Panc1 (cell line): ENCODE results near the gene THBS2. TPM values are rescaled to one million over a fixed set of nuclear protein-coding genes. Genes with fewer than 3 reads are reported as not detected.

Experiments
- ATAC-seq: fragments of 200-7000 bp; cut with Tn5 transposase; 2 replicates; pipeline ENCODE4 v1.9.1; 2020; ENCODE audit warnings: mild to moderate bottlenecking, moderate library complexity
- BruUV-seq: library from RNA; stranded (reverse); fragments of 400-500 nt; replicated peaks from 2 replicates; lab custom pipeline; 2021; lab: Mats Ljungman, UMichigan
- CTCF ChIA-PET: fragments of 300-600 bp; sonication (Branson Sonifier 250); formaldehyde crosslinking; loops from one replicate; lab custom pipeline; 2022; ENCODE audit warnings: antibody characterized with exemption; lab: Charles Lee
- POLR2A ChIA-PET: fragments of 300-600 bp; sonication (Branson Sonifier 250); formaldehyde crosslinking; loops from one replicate; lab custom pipeline; 2022; ENCODE audit warnings: antibody characterized with exemption; lab: Charles Lee
- DNase-seq: peaks from one replicate; pipeline ENCODE4 v3.0.0-alpha.2; 2010; ENCODE audit warnings: low read depth, low spot score
- H3K27ac ChIP-seq: 2 replicates; pipeline ENCODE4 v1.5.1; 2011; ENCODE audit warnings: mild to moderate bottlenecking, low read length, inconsistent platforms
- H3K27me3 ChIP-seq: fragments of 200-500 bp; sonication (Bioruptor generic); 2 replicates; pipeline ENCODE4 v1.6.0; 2014; ENCODE audit warnings: low read length, inconsistent platforms; ENCODE audit not compliant: control insufficient read depth, insufficient read depth
- H3K36me3 ChIP-seq: fragments of 200-500 bp; sonication (Bioruptor generic); 2 replicates; pipeline ENCODE4 v1.5.1; 2014; ENCODE audit warnings: inconsistent platforms, mild to moderate bottlenecking, low read length, moderate library complexity; ENCODE audit not compliant: control insufficient read depth, insufficient read depth
- H3K4me1 ChIP-seq: 2 replicates; pipeline ENCODE4 v1.5.1; 2011; ENCODE audit warnings: inconsistent platforms, mild to moderate bottlenecking, low read length, moderate library complexity; ENCODE audit not compliant: control insufficient read depth, insufficient read depth
- H3K4me3 ChIP-seq, 2 experiments: 2 replicates each; pipeline ENCODE4 v1.5.1; 2011 to 2012; ENCODE audit warnings: low read depth in 2 of 2, low read length in 2 of 2, mild to moderate bottlenecking in 2 of 2, inconsistent platforms in 1 of 2, moderate library complexity in 1 of 2
- H3K9me3 ChIP-seq: fragments of 200-500 bp; sonication (Bioruptor generic); 2 replicates; pipeline ENCODE4 v1.5.1; 2014; ENCODE audit warnings: low read depth, mild to moderate bottlenecking, inconsistent platforms, low read length, moderate library complexity; ENCODE audit not compliant: control insufficient read depth, insufficient read depth
- CTCF ChIP-seq: fragments of 450-650 bp; IDR thresholded peaks from 2 replicates; pipeline ENCODE4 v1.5.1; 2017; ENCODE audit warnings: mild to moderate bottlenecking
- POLR2AphosphoS5 ChIP-seq: IDR thresholded peaks from 2 replicates; pipeline ENCODE4 v1.6.1; 2012; ENCODE audit warnings: mild to moderate bottlenecking, low read depth, low read length, moderate library complexity
- SIN3A ChIP-seq: IDR thresholded peaks from 2 replicates; pipeline ENCODE4 v1.6.1; 2012; ENCODE audit warnings: low read depth, mild to moderate bottlenecking, low read length, moderate library complexity, borderline replicate concordance; ENCODE audit not compliant: insufficient read depth
- TCF7L2 ChIP-seq: IDR thresholded peaks from 2 replicates; pipeline ENCODE4 v1.6.1; 2011; ENCODE audit warnings: mild to moderate bottlenecking, low read depth, low read length, inconsistent platforms
- in situ Hi-C: cut with HindIII; loops from 2 replicates; pipeline ENCODE4 v1.10.0; 2016; ENCODE audit warnings: low sequenced_read_pairs, low pct_unique_long_range_greater_than_20kb
- intact Hi-C: fragments of 100-400 bp; cut with micrococcal nuclease; formaldehyde crosslinking; loops from one replicate; pipeline ENCODE4 v1.10.0; 2022; ENCODE audit not compliant: unreplicated experiment
- total RNA-seq: library from RNA; stranded (reverse); gene quantifications from one replicate; pipeline ENCODE4 v1.2.1, GENCODE V29; 2021; ENCODE audit not compliant: unreplicated experiment
- TF ChIP-seq, protein P1 (sequence below), 2 experiments: IDR thresholded peaks; 2 replicates each; pipeline ENCODE4 v1.6.1; 2011 to 2012; ENCODE audit warnings: low read depth in 2 of 2, control low read depth in 1 of 2, low read length in 1 of 2, mild to moderate bottlenecking in 1 of 2, moderate library complexity in 1 of 2; ENCODE audit not compliant: insufficient read depth in 1 of 2

Gene THBS2
- total RNA-seq, 1 experiment from 2014 or later, result 0.05 TPM

GRCh38 chr6:169171016-169171415 lies 82.6 kb downstream of the THBS2 start:
- Histone ChIP-seq H3K27ac (no peak overlapping the region), H3K36me3 (no peaks in the 10 kb centered on the region), H3K9me3 (no peaks in the 10 kb centered on the region), H3K27me3 (no peaks in the 10 kb centered on the region), H3K4me1 (peaks cover 7% of the 10 kb centered on the region; the same call in 1 of the 2 replicates), H3K4me3 (no peak overlapping the region)
- in situ Hi-C loops, result no loop called here
- DNase-seq (no peak), ATAC-seq (no peak)
- no TSS peak for BruUV-seq
- ChIA-PET POLR2A (no interaction called here), CTCF (no interaction called here)
- TF ChIP-seq TCF7L2 (no peak), SIN3A (no peak), POLR2AphosphoS5 (no peak), CTCF (no peak)
- TF ChIP-seq, protein P1, sequence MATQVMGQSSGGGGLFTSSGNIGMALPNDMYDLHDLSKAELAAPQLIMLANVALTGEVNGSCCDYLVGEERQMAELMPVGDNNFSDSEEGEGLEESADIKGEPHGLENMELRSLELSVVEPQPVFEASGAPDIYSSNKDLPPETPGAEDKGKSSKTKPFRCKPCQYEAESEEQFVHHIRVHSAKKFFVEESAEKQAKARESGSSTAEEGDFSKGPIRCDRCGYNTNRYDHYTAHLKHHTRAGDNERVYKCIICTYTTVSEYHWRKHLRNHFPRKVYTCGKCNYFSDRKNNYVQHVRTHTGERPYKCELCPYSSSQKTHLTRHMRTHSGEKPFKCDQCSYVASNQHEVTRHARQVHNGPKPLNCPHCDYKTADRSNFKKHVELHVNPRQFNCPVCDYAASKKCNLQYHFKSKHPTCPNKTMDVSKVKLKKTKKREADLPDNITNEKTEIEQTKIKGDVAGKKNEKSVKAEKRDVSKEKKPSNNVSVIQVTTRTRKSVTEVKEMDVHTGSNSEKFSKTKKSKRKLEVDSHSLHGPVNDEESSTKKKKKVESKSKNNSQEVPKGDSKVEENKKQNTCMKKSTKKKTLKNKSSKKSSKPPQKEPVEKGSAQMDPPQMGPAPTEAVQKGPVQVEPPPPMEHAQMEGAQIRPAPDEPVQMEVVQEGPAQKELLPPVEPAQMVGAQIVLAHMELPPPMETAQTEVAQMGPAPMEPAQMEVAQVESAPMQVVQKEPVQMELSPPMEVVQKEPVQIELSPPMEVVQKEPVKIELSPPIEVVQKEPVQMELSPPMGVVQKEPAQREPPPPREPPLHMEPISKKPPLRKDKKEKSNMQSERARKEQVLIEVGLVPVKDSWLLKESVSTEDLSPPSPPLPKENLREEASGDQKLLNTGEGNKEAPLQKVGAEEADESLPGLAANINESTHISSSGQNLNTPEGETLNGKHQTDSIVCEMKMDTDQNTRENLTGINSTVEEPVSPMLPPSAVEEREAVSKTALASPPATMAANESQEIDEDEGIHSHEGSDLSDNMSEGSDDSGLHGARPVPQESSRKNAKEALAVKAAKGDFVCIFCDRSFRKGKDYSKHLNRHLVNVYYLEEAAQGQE (IDR thresholded peaks at IDR 0.05; ENCODE audit: insufficient read depth in 1 of 2, low read depth in 2 of 2, low read length in 1 of 2), result no peak
- intact Hi-C loops, result no loop called here

GRCh38 chr6:169170583-169170955 lies 83.1 kb downstream of the THBS2 start:
- POLR2A ChIA-PET, result no interaction called here
- Histone ChIP-seq H3K9me3 (no peaks in the 10 kb centered on the region), H3K4me3 (no peak overlapping the region), H3K27ac (no peak overlapping the region), H3K27me3 (no peaks in the 10 kb centered on the region), H3K36me3 (no peaks in the 10 kb centered on the region), H3K4me1 (peaks cover 7% of the 10 kb centered on the region; the same call in 1 of the 2 replicates)
- intact Hi-C loops, result no loop called here
- DNase-seq (no peak), ATAC-seq (no peak)
- CTCF ChIA-PET, result no interaction called here
- no TSS peak for BruUV-seq
- in situ Hi-C loops, result no loop called here
- TF ChIP-seq, protein P1 (IDR thresholded peaks at IDR 0.05; ENCODE audit: insufficient read depth in 1 of 2, low read depth in 2 of 2, low read length in 1 of 2), result no peak
